SK-N-SH (cell line): ENCODE measurements around the gene KRT14.
"Not testable (repeated sequence)": the region's sequence is repeated elsewhere in the genome, so short reads cannot be mapped to it uniquely, and the experiment has no call there.

Experiments
- EP300 ChIP-seq, 2 experiments: IDR thresholded peaks; 2 replicates each; pipeline versions ENCODE4 v1.4.0 to v1.6.1; 2012; ENCODE audit warnings: borderline replicate concordance in 1 of 2, low read depth in 1 of 2, low read length in 1 of 2
- POLR2AphosphoS5 ChIP-seq: IDR thresholded peaks from 2 replicates; pipeline ENCODE4 v1.6.1; 2012; ENCODE audit warnings: low read depth, low read length
- TAF1 ChIP-seq: IDR thresholded peaks from 2 replicates; pipeline ENCODE4 v1.6.1; 2012; ENCODE audit warnings: low read depth, mild to moderate bottlenecking, low read length, moderate library complexity, borderline replicate concordance
- TF ChIP-seq, protein P1 (sequence below): fragments of 200-600 bp; sonication (generic); IDR thresholded peaks from 2 replicates; pipeline ENCODE4 v1.6.1; 2017; ENCODE audit warnings: antibody characterized with exemption, mild to moderate bottlenecking, moderate library complexity
- TF ChIP-seq, protein P2 (sequence below): IDR thresholded peaks from 2 replicates; pipeline ENCODE4 v1.4.0; 2012; ENCODE audit warnings: low read depth, borderline replicate concordance
- TF ChIP-seq, protein P3 (sequence below): IDR thresholded peaks from 2 replicates; pipeline ENCODE4 v1.4.0; 2012; ENCODE audit warnings: low read depth, borderline replicate concordance
- TF ChIP-seq, protein P4 (sequence below): IDR thresholded peaks from 2 replicates; pipeline ENCODE4 v1.4.0; 2012; ENCODE audit warnings: low read depth

DNA sequence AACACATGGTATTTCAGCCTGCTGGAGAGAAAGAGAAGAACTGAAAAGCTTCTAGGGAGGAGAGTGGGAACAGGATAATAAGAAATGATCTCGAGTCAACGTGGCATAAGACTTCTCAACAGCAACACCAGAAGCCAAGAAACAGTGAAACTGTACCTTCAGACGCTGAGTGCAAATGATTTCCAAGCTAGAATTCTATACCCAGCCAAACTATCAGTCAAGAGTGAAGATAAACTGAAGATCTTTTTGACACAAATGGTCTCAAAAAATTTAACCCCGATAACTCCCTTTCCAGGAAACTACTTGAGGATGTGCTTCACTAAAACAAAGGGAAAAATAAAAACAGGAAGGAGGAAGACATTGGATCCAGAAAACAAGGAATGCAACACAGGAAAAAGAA lies 20.2 kb upstream of the KRT14 start:
- not testable (repeated sequence) for TF ChIP-seq TAF1; EP300 (IDR thresholded peaks at IDR 0.05; ENCODE audit: borderline replicate concordance in 1 of 2, low read depth in 1 of 2, low read length in 1 of 2); POLR2AphosphoS5
- TF ChIP-seq, protein P1, sequence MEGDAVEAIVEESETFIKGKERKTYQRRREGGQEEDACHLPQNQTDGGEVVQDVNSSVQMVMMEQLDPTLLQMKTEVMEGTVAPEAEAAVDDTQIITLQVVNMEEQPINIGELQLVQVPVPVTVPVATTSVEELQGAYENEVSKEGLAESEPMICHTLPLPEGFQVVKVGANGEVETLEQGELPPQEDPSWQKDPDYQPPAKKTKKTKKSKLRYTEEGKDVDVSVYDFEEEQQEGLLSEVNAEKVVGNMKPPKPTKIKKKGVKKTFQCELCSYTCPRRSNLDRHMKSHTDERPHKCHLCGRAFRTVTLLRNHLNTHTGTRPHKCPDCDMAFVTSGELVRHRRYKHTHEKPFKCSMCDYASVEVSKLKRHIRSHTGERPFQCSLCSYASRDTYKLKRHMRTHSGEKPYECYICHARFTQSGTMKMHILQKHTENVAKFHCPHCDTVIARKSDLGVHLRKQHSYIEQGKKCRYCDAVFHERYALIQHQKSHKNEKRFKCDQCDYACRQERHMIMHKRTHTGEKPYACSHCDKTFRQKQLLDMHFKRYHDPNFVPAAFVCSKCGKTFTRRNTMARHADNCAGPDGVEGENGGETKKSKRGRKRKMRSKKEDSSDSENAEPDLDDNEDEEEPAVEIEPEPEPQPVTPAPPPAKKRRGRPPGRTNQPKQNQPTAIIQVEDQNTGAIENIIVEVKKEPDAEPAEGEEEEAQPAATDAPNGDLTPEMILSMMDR: not testable (repeated sequence)
- TF ChIP-seq, protein P2, sequence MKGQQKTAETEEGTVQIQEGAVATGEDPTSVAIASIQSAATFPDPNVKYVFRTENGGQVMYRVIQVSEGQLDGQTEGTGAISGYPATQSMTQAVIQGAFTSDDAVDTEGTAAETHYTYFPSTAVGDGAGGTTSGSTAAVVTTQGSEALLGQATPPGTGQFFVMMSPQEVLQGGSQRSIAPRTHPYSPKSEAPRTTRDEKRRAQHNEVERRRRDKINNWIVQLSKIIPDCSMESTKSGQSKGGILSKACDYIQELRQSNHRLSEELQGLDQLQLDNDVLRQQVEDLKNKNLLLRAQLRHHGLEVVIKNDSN: not testable (repeated sequence)
- TF ChIP-seq, protein P3, sequence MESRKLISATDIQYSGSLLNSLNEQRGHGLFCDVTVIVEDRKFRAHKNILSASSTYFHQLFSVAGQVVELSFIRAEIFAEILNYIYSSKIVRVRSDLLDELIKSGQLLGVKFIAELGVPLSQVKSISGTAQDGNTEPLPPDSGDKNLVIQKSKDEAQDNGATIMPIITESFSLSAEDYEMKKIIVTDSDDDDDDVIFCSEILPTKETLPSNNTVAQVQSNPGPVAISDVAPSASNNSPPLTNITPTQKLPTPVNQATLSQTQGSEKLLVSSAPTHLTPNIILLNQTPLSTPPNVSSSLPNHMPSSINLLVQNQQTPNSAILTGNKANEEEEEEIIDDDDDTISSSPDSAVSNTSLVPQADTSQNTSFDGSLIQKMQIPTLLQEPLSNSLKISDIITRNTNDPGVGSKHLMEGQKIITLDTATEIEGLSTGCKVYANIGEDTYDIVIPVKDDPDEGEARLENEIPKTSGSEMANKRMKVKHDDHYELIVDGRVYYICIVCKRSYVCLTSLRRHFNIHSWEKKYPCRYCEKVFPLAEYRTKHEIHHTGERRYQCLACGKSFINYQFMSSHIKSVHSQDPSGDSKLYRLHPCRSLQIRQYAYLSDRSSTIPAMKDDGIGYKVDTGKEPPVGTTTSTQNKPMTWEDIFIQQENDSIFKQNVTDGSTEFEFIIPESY: not testable (repeated sequence)
- TF ChIP-seq, protein P4, sequence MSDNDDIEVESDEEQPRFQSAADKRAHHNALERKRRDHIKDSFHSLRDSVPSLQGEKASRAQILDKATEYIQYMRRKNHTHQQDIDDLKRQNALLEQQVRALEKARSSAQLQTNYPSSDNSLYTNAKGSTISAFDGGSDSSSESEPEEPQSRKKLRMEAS: not testable (repeated sequence)
